GM21447 (cell line): ENCODE data around the gene OR2D3.
"Not testable (repeated sequence)": the region's sequence is repeated elsewhere in the genome, so short reads cannot be mapped to it uniquely, and the experiment has no call there.

ENCODE experiments used
- ATAC-seq: cut with Tn5 transposase; IDR thresholded peaks from one replicate; pipeline ENCODE4 v1.9.1; 2021; ENCODE audit not compliant: unreplicated experiment

OR2D3 gene, protein sequence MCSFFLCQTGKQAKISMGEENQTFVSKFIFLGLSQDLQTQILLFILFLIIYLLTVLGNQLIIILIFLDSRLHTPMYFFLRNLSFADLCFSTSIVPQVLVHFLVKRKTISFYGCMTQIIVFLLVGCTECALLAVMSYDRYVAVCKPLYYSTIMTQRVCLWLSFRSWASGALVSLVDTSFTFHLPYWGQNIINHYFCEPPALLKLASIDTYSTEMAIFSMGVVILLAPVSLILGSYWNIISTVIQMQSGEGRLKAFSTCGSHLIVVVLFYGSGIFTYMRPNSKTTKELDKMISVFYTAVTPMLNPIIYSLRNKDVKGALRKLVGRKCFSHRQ

DNA sequence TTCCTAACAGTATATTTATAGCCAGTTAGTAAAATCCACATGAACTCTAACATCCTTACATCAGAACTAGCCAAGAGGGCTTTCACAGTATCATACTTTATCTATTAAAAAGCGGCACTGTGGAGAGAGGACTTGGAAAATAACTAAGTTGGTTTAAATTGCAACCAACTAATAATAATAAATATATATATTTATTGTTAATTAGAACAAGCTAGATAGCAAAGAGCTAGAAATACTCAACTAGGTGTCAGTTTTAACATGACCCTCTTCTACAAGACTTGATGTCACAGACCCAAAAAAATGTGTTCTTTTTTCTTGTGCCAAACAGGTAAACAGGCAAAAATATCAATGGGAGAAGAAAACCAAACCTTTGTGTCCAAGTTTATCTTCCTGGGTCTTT, at the start of gene OR2D3:
TSS of gene OR2D3 (plus strand) at position 301 of the 400 bp plus-strand sequence. CDS start at position 301, 0 bp downstream.
- no peak for ATAC-seq

DNA sequence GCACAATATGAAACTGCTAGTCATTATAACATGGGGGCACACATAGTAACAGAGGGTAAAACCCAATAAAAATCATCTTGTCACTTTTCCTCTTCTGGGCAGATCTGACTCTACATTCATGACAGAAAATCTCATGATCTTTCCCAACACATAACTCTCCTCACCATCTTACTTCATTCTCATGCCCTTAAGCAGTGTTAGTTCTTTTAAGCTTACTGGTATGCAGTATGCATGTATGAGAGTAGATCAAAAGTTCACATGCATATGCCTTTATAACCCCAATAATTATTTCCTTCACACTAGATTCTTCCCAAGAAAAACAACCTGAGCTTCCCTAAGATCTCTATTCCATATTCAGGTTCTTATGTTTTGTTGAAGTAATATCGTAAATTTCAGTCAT, 49.5 kb upstream of the OR2D3 start:
- no peak for ATAC-seq

DNA sequence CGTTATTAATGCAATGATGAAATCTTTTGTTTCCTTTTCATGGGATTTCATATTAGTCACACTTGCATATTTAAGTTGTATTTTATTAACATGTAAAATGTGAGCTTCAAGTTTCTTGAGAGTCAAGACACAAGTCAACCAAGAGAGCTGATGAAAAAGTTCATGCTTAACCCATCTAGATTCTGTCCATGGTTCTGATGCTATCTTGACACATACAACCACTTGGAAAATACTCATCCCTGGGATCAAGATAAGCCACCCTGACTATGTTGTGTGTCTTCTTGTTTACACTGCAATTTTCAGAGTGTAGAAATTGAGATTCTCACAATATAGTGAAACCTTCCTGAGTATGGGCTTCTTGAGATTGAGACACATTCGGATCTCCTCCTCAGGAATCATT, 45.0 kb upstream of the OR2D3 start:
- ATAC-seq, result no peak

DNA sequence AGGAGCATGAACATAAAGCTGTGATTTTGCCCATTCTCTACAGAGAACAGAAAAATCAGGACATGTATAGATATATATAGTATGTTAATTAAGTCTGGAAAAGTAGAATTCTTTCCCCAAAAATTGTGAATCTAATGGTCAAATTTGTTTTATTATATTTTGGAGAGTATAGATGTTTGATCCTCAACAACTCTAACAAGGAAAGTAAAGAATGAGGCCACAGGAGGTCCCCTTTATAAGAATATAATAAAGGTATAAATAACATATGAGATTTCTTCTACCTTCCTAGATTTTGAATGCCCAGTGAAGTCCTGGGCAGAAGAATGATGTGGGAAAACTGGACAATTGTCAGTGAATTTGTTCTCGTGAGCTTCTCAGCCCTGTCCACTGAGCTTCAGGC, 44.5 kb upstream of the OR2D3 start, which contains the start of gene OR10A4:
TSS of gene OR10A4 (plus strand) at position 301 of the 400 bp plus-strand sequence. CDS start at position 324, 23 bp downstream.
- no peak for ATAC-seq

DNA sequence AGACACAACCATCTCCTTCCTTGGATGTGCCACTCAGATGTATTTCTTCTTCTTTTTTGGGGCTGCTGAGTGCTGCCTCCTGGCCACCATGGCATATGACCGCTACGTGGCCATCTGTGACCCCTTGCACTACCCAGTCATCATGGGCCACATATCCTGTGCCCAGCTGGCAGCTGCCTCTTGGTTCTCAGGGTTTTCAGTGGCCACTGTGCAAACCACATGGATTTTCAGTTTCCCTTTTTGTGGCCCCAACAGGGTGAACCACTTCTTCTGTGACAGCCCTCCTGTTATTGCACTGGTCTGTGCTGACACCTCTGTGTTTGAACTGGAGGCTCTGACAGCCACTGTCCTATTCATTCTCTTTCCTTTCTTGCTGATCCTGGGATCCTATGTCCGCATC, 43.9 kb upstream of the OR2D3 start:
- ATAC-seq, result no peak

DNA sequence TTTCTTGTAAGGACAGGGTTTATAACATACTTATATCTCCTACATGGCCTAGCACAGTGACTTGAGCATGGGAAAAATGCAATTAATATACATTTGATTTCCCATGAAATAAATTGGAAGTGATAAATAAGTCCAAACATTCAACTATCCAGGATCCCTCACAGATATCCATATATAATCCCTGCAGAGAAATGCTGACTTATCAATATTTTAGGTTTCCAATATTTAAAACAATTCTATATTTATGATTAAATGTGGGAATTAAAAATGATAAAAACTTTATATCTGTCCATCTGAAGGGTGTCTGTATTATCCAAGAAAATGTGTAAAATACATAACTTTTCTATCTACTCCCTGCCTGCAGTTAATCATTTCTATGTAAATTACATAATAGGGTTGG, 38.1 kb upstream of the OR2D3 start:
- no peak for ATAC-seq

DNA sequence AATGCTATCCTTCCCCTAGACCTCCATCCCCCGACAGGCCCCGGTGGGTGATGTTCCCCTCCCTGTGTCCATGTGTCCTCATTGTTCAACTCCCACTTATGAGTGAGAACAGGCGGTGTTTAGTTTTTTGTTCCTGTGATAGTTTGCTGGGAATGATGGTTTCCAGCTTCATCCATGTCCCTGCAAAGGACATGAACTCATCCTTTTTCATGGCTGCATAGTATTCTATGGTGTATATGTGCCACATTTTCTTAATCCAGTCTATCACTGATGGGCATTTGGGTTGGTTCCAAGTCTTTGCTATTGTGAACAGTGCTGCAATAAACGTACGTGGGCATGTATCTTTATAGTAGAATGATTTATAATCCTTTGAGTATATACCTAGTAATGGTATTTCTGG, 33.1 kb upstream of the OR2D3 start:
- not testable (repeated sequence) for ATAC-seq

DNA sequence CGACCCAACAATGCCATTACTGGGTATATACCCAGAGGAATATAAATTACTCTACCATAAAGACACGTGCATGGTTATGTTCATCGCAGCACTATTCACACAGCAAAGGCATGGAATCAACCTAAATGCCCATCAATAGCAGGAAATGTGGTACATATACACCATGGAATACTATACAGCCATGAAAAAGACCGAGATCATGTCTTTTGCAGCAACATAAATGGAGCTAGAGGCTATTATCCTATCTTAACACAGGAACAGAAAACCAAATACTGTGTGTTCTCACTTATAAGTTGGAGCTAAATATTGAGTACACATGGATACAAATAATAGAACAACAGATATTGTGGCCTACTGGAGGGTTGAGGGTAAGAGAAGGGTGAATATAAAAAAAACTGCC, 32.0 kb upstream of the OR2D3 start:
- ATAC-seq, result no peak

DNA sequence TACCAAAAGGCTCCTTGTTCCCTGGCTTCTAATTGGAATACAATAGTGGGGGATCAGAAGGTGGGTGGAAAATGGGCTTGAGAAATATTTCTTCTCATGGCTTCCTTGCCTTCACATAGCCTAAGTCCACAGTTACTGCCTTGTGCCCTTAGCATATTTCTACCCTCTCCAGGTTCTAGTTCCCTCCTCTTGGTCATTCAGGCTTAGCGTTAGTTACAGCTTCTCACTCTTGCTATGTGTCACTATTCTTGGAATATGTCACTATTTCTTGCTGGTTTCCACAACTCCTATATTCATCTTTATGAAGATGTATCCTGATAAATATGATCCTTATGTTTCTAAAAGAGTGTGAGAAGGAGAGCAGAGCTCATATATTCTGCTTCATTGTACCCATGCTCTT, 31.0 kb upstream of the OR2D3 start:
- ATAC-seq, result no peak

DNA sequence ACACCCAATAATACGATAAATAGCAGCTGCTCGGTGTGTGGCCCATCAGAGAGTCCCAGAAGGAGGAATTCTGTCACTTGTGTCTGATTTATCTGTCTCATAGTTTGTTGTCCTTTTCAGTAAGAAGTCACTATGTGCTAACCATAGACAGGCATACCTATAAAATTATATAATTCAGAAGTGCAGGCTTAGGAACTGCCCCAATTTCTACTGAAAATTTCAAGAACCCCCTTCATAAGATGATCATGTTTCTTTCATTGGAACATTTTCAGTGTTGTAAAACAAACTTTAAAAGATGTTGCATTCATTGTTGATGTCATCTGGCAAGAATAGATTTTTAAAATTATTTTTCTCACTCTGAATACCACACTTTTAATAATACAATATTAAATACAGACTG, 28.4 kb upstream of the OR2D3 start, which contains the start of gene OR2D2:
TSS of gene OR2D2 (minus strand) at position 101 of the 400 bp plus-strand sequence. CDS start at position 101, 0 bp downstream.
- ATAC-seq, result no peak

DNA sequence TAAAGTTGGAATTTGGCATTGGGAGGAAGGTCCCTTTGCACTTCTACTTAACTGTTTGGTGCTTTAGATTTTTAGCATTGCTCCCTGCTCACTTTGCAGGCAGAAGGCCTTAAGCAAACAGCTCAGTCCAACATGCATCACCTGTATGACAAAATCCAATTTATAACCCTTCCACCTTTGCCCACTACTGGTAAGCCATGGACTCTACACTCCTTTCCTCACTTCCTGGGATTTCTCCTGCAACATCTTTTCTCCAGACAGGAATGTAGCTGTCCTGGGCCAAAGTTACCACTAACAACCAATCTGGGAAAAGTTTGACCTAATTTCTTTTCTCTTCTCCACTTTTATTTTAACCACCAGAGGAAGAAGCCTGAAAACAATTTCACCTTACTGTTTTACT, 26.7 kb upstream of the OR2D3 start:
- ATAC-seq, result no peak

DNA sequence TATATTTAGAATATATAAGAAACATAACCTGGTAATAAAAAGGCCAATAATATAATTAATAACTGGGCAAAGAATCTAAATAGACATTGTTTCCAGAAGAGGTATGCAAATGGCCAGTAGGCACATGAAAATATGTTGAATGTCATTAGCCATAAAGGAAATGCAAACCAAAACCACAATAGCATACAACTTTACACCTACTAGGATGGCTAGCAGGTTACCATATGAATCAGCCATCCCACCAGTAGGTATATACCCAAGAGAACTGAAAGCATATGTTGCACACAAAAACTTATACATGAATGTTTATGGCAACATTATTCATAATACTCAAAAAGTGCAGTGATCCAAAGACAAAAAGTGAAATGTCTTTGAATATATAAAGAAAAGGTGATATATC, 25.8 kb upstream of the OR2D3 start:
- peak; percentile 95 for ATAC-seq

DNA sequence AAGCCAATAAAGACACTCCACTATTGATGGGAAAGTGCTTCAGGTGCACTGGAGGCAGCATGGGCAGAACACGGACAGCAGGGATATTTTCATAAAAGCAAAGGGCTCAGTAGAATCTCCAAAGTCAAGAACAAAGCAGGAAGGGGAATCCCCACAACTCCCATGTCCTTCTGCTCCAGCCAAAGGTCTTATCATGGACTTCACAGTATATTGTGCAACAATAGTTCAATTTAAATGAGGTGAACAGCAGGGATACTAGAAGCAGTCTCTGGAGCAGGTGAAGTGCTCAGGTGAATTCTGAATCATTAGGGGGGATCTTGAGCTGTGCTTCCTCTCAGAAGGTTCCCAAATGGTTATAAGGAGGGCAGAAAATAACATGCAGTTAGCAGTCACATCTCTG, 21.9 kb upstream of the OR2D3 start:
- ATAC-seq, result no peak

DNA sequence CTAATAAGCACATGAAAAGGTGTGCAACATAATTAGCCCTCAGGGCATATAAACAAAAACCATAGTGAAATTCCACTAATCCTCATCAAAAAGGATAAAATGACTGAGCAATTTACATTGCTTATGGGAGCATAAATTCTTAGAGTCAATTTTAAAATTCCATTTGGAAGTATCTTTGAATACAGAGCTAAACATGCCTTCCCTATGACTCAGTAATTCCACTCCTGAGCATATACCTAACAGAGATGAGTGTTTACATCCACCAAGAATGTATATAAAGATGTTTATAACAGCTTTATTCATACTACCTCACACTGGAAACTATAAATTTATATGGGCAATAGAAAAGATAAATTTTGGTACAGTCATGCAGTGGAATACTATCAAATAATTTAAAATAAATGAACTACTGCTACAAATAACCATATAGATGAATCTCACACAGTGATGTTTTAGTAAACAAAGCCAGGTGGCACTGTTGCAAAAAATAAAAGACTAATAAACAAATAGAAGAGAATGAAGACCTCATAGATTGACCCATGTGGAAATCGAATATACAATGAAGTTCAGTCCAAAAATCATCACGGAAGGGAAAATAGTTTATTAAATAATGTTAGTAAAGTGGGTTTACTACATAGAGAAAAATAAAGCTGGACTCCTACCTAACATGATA, 20.3 kb upstream of the OR2D3 start:
- no peak for ATAC-seq

DNA sequence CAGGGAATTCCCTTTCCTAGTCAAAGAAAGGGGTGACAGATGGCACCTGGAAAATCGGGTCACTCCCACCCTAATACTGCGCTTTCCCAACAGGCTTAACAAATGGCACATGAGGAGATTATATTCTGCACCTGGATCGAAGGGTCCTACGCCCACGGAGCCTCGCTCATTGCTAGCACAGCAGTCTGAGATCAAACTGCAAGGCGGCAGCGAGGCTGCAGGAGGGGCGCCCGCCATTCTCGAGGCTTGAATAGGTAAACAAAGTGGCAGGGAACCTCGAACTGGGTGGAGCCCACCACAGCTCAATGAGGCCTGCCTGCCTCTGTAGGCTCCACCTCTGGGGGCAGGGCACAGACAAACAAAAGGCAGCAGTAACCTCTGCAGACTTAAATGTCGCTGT, 16.0 kb upstream of the OR2D3 start:
- not testable (repeated sequence) for ATAC-seq

DNA sequence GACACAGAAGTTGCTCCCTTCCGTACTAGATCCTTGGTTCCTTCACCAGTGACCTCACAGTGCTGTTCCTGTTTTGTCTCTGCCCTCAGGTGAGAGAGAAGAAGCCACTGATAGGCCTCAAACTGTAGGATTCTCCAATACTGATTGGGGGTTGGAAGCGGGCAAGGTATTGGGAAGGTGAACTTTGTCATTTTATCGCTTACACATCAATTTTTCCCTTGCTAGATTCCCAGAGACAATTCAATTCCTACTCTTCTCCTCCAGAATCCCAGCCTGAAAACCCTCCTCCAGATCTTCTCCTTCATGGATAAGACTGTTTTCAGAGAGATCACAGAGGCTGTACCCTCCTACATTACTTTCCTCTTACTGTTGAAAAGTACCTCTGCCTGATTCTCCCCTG, 9.4 kb upstream of the OR2D3 start:
- no peak for ATAC-seq

DNA sequence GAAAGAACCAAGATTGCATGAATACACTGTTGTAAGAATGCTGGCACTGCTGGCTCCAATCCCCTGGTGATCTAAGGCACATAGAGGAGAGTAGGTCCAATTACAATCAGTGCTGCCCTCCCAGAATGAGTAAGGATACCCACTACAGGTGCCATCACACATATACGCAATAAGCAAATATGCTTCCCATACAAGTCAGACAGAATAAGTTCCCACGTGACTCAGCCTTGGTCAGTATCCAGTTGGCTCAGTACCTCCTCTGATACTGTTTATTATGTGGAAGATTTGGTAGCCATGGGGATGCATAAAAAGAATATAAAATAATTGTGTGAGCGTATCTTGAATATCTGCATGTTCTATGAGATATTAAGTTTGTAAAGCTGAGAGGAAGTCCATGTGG, 8.9 kb upstream of the OR2D3 start:
- no peak for ATAC-seq

DNA sequence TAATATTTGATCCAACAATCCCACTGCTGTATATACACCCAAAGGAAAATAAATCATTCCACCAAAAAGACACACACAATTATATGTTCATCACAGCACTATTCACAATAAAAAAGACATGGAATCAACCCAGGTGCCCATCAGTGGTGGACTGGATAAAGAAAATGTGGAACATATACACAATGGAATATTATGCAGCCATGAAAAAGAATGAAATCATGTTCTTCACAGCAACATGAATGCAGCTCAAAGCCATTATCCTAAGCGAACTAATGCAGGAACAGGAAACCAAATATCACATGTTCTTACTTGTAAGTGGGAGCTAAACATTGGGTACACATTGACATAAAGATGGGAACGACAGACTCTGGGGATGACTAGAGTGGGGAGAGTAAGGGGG, 1.1 kb upstream of the OR2D3 start:
- no peak for ATAC-seq

DNA sequence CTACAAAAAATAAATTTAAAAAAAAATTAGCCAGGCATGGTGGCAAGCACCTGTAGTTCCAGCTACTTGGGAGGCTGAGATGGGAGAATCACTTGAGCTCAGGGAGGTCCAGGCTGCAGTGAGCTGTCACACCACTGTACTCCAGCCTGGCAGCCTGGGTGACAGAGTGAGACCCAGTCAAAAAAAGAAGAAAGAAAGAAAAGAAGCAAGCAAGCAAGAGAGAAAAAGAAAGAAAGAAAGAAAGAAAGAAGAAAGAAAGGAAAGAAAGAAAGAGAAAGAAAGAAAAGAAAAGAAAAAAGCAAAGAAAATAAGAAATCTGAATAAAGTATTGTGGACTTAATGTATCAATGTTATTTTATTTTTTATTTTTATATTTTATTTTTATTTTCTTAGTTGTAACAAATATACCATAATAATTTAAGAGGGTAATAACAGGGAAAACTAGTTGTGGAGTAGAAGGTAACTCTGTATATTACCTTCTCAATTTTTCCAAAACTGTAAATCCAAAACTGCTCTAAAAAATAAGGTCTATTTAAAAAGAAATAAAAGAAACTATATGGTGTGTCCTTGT, 4.3 kb downstream of the OR2D3 start:
- no peak for ATAC-seq

DNA sequence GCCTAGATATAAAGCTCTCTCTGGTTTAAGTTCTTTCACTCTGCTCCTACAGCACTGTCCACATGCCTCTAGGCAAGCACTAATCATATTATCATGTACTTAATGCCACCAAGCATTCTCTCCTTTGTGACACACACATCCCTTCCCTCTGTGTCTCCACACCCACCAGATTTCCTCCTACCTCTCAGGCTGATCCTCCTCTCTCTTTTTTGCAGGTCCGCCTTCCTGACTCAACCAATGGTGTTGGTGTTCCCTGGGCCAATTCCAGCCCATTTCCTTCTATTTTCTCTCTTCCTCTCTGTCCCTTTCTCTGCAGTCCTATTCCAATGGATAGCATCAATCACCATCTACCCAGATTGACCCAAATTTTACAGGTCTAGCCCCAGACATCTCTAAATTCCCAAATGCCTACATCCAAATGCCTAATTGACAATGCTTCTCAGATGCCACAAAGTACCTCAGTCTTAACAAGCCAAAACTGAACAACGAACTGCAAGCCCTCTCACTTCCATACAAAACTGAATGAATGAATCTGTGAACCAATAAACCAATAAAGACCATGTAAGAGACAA, 4.9 kb downstream of the OR2D3 start:
- ATAC-seq, result no peak

DNA sequence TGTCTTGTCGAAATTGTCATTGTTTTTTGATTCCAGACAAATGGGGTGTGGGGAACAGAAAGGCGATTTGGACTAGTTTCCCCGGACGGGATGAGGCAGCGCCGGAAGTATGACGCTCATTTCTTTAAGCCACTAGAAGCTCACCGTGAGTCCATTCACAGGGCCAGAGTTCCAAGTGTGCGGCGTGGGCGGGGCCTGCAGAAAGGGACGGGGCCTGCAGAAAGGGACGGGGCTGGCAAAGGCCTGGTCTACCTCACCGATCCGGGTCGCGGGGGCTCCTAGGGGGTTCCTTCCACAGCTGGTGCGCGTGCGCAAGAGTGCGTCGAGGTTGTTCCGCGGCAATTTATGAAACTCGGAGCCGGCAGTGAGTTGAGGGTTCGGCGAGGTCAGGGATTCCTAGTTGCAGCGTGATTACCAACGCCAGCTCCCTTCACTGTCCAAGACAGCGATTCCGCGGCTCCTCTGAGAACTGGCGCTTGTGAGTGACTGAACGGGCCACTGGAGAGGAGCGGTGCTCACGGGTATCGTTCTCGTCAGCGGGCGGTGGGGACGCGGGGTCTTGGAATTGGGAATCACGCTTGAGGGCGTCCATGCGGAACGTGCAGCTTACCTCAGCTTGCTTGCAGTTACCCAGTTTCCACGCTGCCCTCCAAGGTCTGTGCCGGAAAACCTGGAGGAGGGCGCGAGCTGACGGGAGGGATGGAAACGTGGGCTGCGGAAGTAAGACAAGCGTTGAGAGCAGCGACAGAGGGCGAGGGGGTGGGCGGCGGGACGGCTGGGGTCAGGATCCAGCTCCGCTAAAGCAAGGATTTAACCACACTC, 5.6 kb downstream of the OR2D3 start, which contains the start of gene ZNF215:
TSS of gene ZNF215 (plus strand) at position 219 of the 822 bp plus-strand sequence. CDS start 5,847 bp downstream, outside the sequence.
- peak; percentile 61 for ATAC-seq
